Activated CD4-positive, alpha-beta T cell treated with anti-CD3 and anti-CD28 coated beads for 36 hours (primary cell): Measurements from ENCODE around the gene TM4SF18. TPM values are rescaled to one million over a fixed set of nuclear protein-coding genes. Genes with fewer than 3 reads are reported as not detected.

Source experiments
- ATAC-seq: fragments of 200-7000 bp; cut with Tn5 transposase; one replicate; pipeline ENCODE4 v1.10.0; 2021; ENCODE audit warnings: mild to moderate bottlenecking, moderate library complexity
- CTCF ChIA-PET: fragments of 350-600 bp; sonication (Branson Sonifier 250); formaldehyde crosslinking; loops from one replicate; lab custom pipeline; 2021; ENCODE audit warnings: antibody characterized with exemption; lab: Charles Lee
- POLR2A ChIA-PET: fragments of 350-600 bp; sonication (Branson Sonifier 250); formaldehyde crosslinking; loops from one replicate; lab custom pipeline; 2021; ENCODE audit warnings: antibody characterized with exemption, inconsistent platforms; lab: Charles Lee
- DNase-seq: peaks from one replicate; pipeline ENCODE4 v3.0.0-alpha.2; 2020
- H3K27ac Mint-ChIP-seq: one replicate; pipeline ENCODE4 v1.8.0; 2021; ENCODE audit warnings: mixed read lengths
- H3K27me3 Mint-ChIP-seq: one replicate; pipeline ENCODE4 v1.8.0; 2021; ENCODE audit warnings: mixed read lengths
- H3K36me3 Mint-ChIP-seq: one replicate; pipeline ENCODE4 v1.8.0; 2021; ENCODE audit warnings: low read depth, mixed read lengths
- H3K4me1 Mint-ChIP-seq: one replicate; pipeline ENCODE4 v1.8.0; 2021; ENCODE audit warnings: mixed read lengths
- H3K4me3 Mint-ChIP-seq: one replicate; pipeline ENCODE4 v1.8.0; 2021; ENCODE audit warnings: mild to moderate bottlenecking, moderate library complexity, mixed read lengths
- H3K9me3 Mint-ChIP-seq: one replicate; pipeline ENCODE4 v1.8.0; 2021; ENCODE audit warnings: low read depth, mixed read lengths
- intact Hi-C, 2 experiments: fragments of 100-400 bp; cut with DNase I in 1 of 2; cut with micrococcal nuclease in 1 of 2; formaldehyde crosslinking; loops; one replicate each; pipeline versions ENCODE4 v1.14.2 to v1.15.1; 2022 to 2024; cut with DNase I, micrococcal nuclease
- total RNA-seq, 2 experiments: library from RNA; stranded (reverse); gene quantifications; one replicate each; pipeline ENCODE4 v1.2.3, GENCODE V29; 2021

The TM4SF18 gene
- total RNA-seq, 2 experiments from 2014 or later, result not detected

GRCh38 chr3:149366031-149366430 lies 32.6 kb upstream of the TM4SF18 start:
- H3K36me3 Mint-ChIP-seq, result no peaks in the 10 kb centered on the region
- intact Hi-C loops, result no loop called here

GRCh38 chr3:149364624-149365023 lies 31.2 kb upstream of the TM4SF18 start:
- H3K4me3 Mint-ChIP-seq, result no peak overlapping the region
- H3K4me1 Mint-ChIP-seq, result peaks cover 5% of the 10 kb centered on the region
- ChIA-PET CTCF (interaction anchor here (0.8 to 1.2 kb wide), 2 partner anchors 10 to 15 kb away, joined by 3 to 4 read pairs; no protein-coding TSS in a partner anchor), POLR2A (no interaction called here)
- H3K27me3 Mint-ChIP-seq, result peaks cover 11% of the 10 kb centered on the region
- no peaks in the 10 kb centered on the region for H3K36me3 Mint-ChIP-seq
- DNase-seq (no peak), ATAC-seq (no peak)
- no peak overlapping the region for H3K27ac Mint-ChIP-seq
- no peaks in the 10 kb centered on the region for H3K9me3 Mint-ChIP-seq
- intact Hi-C loops, result no loop called here

More at GRCh38 chr3:149366031-149366430, 32.6 kb upstream of the TM4SF18 start:
- Mint-ChIP-seq H3K27me3 (peaks cover 11% of the 10 kb centered on the region), H3K9me3 (no peaks in the 10 kb centered on the region), H3K4me1 (peaks cover 5% of the 10 kb centered on the region), H3K4me3 (no peak overlapping the region), H3K27ac (no peak overlapping the region)
- ATAC-seq (no peak), DNase-seq (no peak)
- CTCF ChIA-PET, result no interaction called here
- POLR2A ChIA-PET, result no interaction called here

GRCh38 chr3:149363053-149363452 lies 29.6 kb upstream of the TM4SF18 start:
- CTCF ChIA-PET, result interaction anchor here (0.6 to 3.3 kb wide), 4 partner anchors 9 to 480 kb away, joined by 3 to 9 read pairs (median 3); no protein-coding TSS in a partner anchor
- intact Hi-C loops, result no loop called here
- Mint-ChIP-seq H3K4me3 (no peak overlapping the region), H3K27ac (no peak overlapping the region), H3K36me3 (no peaks in the 10 kb centered on the region), H3K27me3 (peaks cover 13% of the 10 kb centered on the region), H3K4me1 (peaks cover 5% of the 10 kb centered on the region), H3K9me3 (no peaks in the 10 kb centered on the region)
- DNase-seq (no peak), ATAC-seq (no peak)
- POLR2A ChIA-PET, result no interaction called here

GRCh38 chr3:149362366-149362765 lies 28.9 kb upstream of the TM4SF18 start:
- peaks cover 3% of the 10 kb centered on the region for H3K4me1 Mint-ChIP-seq
- POLR2A ChIA-PET, result no interaction called here
- H3K36me3 Mint-ChIP-seq, result no peaks in the 10 kb centered on the region
- peaks cover 13% of the 10 kb centered on the region for H3K27me3 Mint-ChIP-seq
- no peak overlapping the region for H3K27ac Mint-ChIP-seq
- H3K4me3 Mint-ChIP-seq, result no peak overlapping the region
- no peaks in the 10 kb centered on the region for H3K9me3 Mint-ChIP-seq
- ATAC-seq (no peak), DNase-seq (no peak)
- intact Hi-C loops, result no loop called here
- CTCF ChIA-PET, result interaction anchor here (0.6 to 3.3 kb wide), 4 partner anchors 8 to 479 kb away, joined by 3 to 9 read pairs (median 3); no protein-coding TSS in a partner anchor

- CTCF ChIA-PET, result interaction anchor here (1.0 kb wide), 1 partner anchor 45 kb away, joined by 3 read pairs; no protein-coding TSS in a partner anchor
- H3K27me3 Mint-ChIP-seq, result peaks cover 8% of the 10 kb centered on the region
- DNase-seq (no peak), ATAC-seq (no peak)
- H3K36me3 Mint-ChIP-seq, result no peaks in the 10 kb centered on the region
- no peak overlapping the region for H3K27ac Mint-ChIP-seq
- H3K9me3 Mint-ChIP-seq, result no peaks in the 10 kb centered on the region
- POLR2A ChIA-PET, result no interaction called here
- no peaks in the 10 kb centered on the region for H3K4me1 Mint-ChIP-seq
- no peak overlapping the region for H3K4me3 Mint-ChIP-seq
- intact Hi-C loops, result no loop called here
Observed at GRCh38 chr3:149356630-149357029, 23.2 kb upstream of the TM4SF18 start.

- Mint-ChIP-seq H3K9me3 (no peaks in the 10 kb centered on the region), H3K4me3 (no peak overlapping the region), H3K36me3 (no peaks in the 10 kb centered on the region), H3K27me3 (peaks cover 8% of the 10 kb centered on the region), H3K4me1 (no peaks in the 10 kb centered on the region), H3K27ac (no peak overlapping the region)
- intact Hi-C loops, result no loop called here
- no peak for ATAC-seq
- ChIA-PET POLR2A (no interaction called here), CTCF (no interaction called here)
- DNase-seq, result no peak
Observed at GRCh38 chr3:149356044-149356592, 22.7 kb upstream of the TM4SF18 start.

- H3K27ac Mint-ChIP-seq, result no peak overlapping the region
- peaks cover 9% of the 10 kb centered on the region for H3K27me3 Mint-ChIP-seq
- no peak for DNase-seq
- CTCF ChIA-PET, result interaction anchor here (1.2 to 1.8 kb wide), 4 partner anchors 10 to 455 kb away, joined by 3 to 5 read pairs (median 4); no protein-coding TSS in a partner anchor
- intact Hi-C loops, result loop anchor here in 1 of 2 experiments (2.0 kb wide), 1 partner anchor 127 kb away; no protein-coding TSS in a partner anchor
- H3K4me3 Mint-ChIP-seq, result no peak overlapping the region
- H3K36me3 Mint-ChIP-seq, result no peaks in the 10 kb centered on the region
- H3K4me1 Mint-ChIP-seq, result no peaks in the 10 kb centered on the region
- POLR2A ChIA-PET, result no interaction called here
- H3K9me3 Mint-ChIP-seq, result no peaks in the 10 kb centered on the region
- no peak for ATAC-seq
Observed at GRCh38 chr3:149353581-149354184, 20.2 kb upstream of the TM4SF18 start.

GRCh38 chr3:149352556-149352955 lies 19.1 kb upstream of the TM4SF18 start:
- H3K9me3 Mint-ChIP-seq, result no peaks in the 10 kb centered on the region
- CTCF ChIA-PET, result interaction anchor here (0.6 to 1.8 kb wide), 3 partner anchors 20 to 456 kb away, joined by 3 to 4 read pairs (median 3); no protein-coding TSS in a partner anchor
- no peak overlapping the region for H3K4me3 Mint-ChIP-seq
- H3K27me3 Mint-ChIP-seq, result peaks cover 9% of the 10 kb centered on the region
- ATAC-seq (peak; percentile 81), DNase-seq (peak; percentile 56)
- no peaks in the 10 kb centered on the region for H3K36me3 Mint-ChIP-seq
- H3K27ac Mint-ChIP-seq, result no peak overlapping the region
- H3K4me1 Mint-ChIP-seq, result no peaks in the 10 kb centered on the region
- intact Hi-C loops, result loop anchor here (1.0 to 2.0 kb wide), 2 partner anchors 128 kb away; no protein-coding TSS in a partner anchor
- POLR2A ChIA-PET, result no interaction called here

GRCh38 chr3:149343951-149344350 lies 10.5 kb upstream of the TM4SF18 start:
- Mint-ChIP-seq H3K27me3 (peaks cover 19% of the 10 kb centered on the region), H3K36me3 (no peaks in the 10 kb centered on the region), H3K4me1 (no peaks in the 10 kb centered on the region), H3K27ac (no peak overlapping the region), H3K9me3 (no peaks in the 10 kb centered on the region), H3K4me3 (no peak overlapping the region)
- DNase-seq, result no peak
- ATAC-seq, result no peak
- ChIA-PET CTCF (interaction anchor here (0.6 to 0.8 kb wide), 3 partner anchors 15 to 58 kb away, joined by 3 to 4 read pairs (median 4); no protein-coding TSS in a partner anchor), POLR2A (no interaction called here)
- intact Hi-C loops, result no loop called here

GRCh38 chr3:149342413-149343380 lies 9.3 kb upstream of the TM4SF18 start:
- DNase-seq (no peak), ATAC-seq (no peak)
- H3K4me1 Mint-ChIP-seq, result no peaks in the 10 kb centered on the region
- no peak overlapping the region for H3K27ac Mint-ChIP-seq
- peaks cover 18% of the 10 kb centered on the region for H3K27me3 Mint-ChIP-seq
- no peaks in the 10 kb centered on the region for H3K9me3 Mint-ChIP-seq
- intact Hi-C loops, result no loop called here
- no peak overlapping the region for H3K4me3 Mint-ChIP-seq
- CTCF ChIA-PET, result interaction anchor here (0.9 kb wide), 2 partner anchors 9 to 31 kb away, joined by 3 to 4 read pairs; partner anchors contain the start of gene TM4SF18
- POLR2A ChIA-PET, result no interaction called here
- no peaks in the 10 kb centered on the region for H3K36me3 Mint-ChIP-seq
